Esophagus squamous epithelium (tissue), 5 donors: Measurements from ENCODE around the gene LPP. TPM values are rescaled to one million over a fixed set of nuclear protein-coding genes. Genes with fewer than 3 reads are reported as not detected.

Experiments
- DNase-seq: peaks from one replicate; lab custom pipeline; 2025; lab: John Stamatoyannopoulos, UW
- H3K27ac ChIP-seq, 4 donors: fragments of 200-600 bp; sonication (generic); one replicate each; pipeline ENCODE4 v1.5.1; 2016 to 2019; ENCODE audit warnings: mild to moderate bottlenecking in 1 of 4
- H3K27me3 ChIP-seq, 4 donors: fragments of 200-600 bp; sonication (generic); 1 replicate in 3 of 4; 2 replicates in 1 of 4; pipeline versions ENCODE4 v1.5.1 to v1.6.0; 2017 to 2021; ENCODE audit warnings: antibody characterized with exemption in 1 of 4
- H3K36me3 ChIP-seq, 3 donors: fragments of 200-600 bp; sonication (generic); one replicate each; pipeline ENCODE4 v1.5.1; 2016 to 2019
- H3K4me1 ChIP-seq, 3 donors: fragments of 200-600 bp; sonication (generic); one replicate each; pipeline ENCODE4 v1.5.1; 2017 to 2019
- H3K4me3 ChIP-seq, 4 donors: fragments of 200-600 bp; sonication (generic); 1 replicate in 3 of 4; 2 replicates in 1 of 4; pipeline ENCODE4 v1.5.1; 2016 to 2019; ENCODE audit warnings: mild to moderate bottlenecking in 2 of 4, moderate library complexity in 1 of 4
- H3K9me3 ChIP-seq, 3 donors: fragments of 200-600 bp; sonication (generic); one replicate each; pipeline ENCODE4 v1.5.1; 2016 to 2019
- CTCF ChIP-seq, 6 experiments: fragments of 450-650 bp in 4 of 6; fragments of 200-600 bp in 2 of 6; sonication (generic) in 2 of 6; IDR thresholded peaks; one replicate each; pipeline ENCODE4 v1.5.1; 2016 to 2019; ENCODE audit warnings: antibody characterized with exemption in 6 of 6, mild to moderate bottlenecking in 4 of 6, moderate library complexity in 4 of 6
- POLR2A ChIP-seq, 4 donors: fragments of 450-650 bp; IDR thresholded peaks; one replicate each; pipeline ENCODE4 v1.6.1; 2017; ENCODE audit warnings: antibody characterized with exemption in 4 of 4, mild to moderate bottlenecking in 4 of 4, moderate library complexity in 3 of 4
- WGBS, 2 donors: methylation state at CpG; one replicate each; pipeline ENCODE4 v1.1.5; 2018; 5-methylcytosine and 5-hydroxymethylcytosine counted together
- intact Hi-C: fragments of 100-400 bp; cut with DNase I; formaldehyde crosslinking; loops from one replicate; pipeline ENCODE4 v1.15.0; 2022
- total RNA-seq, 4 donors: library from RNA; depleted of rRNA; stranded (reverse); fragments of >200 nt; gene quantifications; one replicate each; pipeline ENCODE4 v1.1.0, GENCODE V29; 2016
- donor health status: DM: yes; HTN: yes; CAD: no.

LPP gene
- total RNA-seq, 4 donors from 2014 or later = 41.4 to 369 (median 97.3) TPM

GRCh38 chr3:188197388-188197847 is 43.5 kb downstream of the LPP start:
- TF ChIP-seq CTCF (IDR thresholded peaks at IDR 0.05) = no peak
- no peak for TF ChIP-seq POLR2A (IDR thresholded peaks at IDR 0.05)
- 79 to 91% methylated on average over 6 to 8 of the region's 8 CpGs for WGBS, 2 donors
- intact Hi-C loops = no loop called here
- Histone ChIP-seq H3K36me3 (peaks cover 0 to 30% (median 0%) of the 10 kb centered on the region in 3 donors), H3K27me3 (no peaks in the 10 kb centered on the region), H3K4me3 (no peak overlapping the region), H3K4me1 (peaks cover 0 to 14% (median 0%) of the 10 kb centered on the region in 3 donors), H3K27ac (no peak overlapping the region), H3K9me3 (no peaks in the 10 kb centered on the region)
- DNase-seq = no peak

GRCh38 chr3:188198001-188198400 is 44.0 kb downstream of the LPP start:
- no peaks in the 10 kb centered on the region for H3K9me3 ChIP-seq
- H3K27ac ChIP-seq = no peak overlapping the region
- no peaks in the 10 kb centered on the region for H3K27me3 ChIP-seq
- peaks cover 0 to 24% (median 0%) of the 10 kb centered on the region in 3 donors for H3K36me3 ChIP-seq
- TF ChIP-seq POLR2A (IDR thresholded peaks at IDR 0.05) = no peak
- no peak for TF ChIP-seq CTCF (IDR thresholded peaks at IDR 0.05)
- no peak for DNase-seq
- intact Hi-C loops = no loop called here
- WGBS, 2 donors = 81 to 93% methylated on average over 3 of the region's 3 CpGs
- H3K4me3 ChIP-seq = no peak overlapping the region
- peaks cover 0 to 14% (median 0%) of the 10 kb centered on the region in 3 donors for H3K4me1 ChIP-seq

- Histone ChIP-seq H3K27ac (no peak overlapping the region), H3K4me3 (no peak overlapping the region), H3K9me3 (no peaks in the 10 kb centered on the region), H3K27me3 (no peaks in the 10 kb centered on the region), H3K4me1 (peaks cover 0 to 14% (median 0%) of the 10 kb centered on the region in 3 donors), H3K36me3 (peaks cover 0 to 24% (median 0%) of the 10 kb centered on the region in 3 donors)
- 83 to 93% methylated on average over 9 of the region's 9 CpGs for WGBS, 2 donors
- DNase-seq = no peak
- intact Hi-C loops = no loop called here
- TF ChIP-seq CTCF (IDR thresholded peaks at IDR 0.05) (no peak), POLR2A (IDR thresholded peaks at IDR 0.05) (no peak)
Observed at GRCh38 chr3:188198760-188199327, 44.9 kb downstream of the LPP start.

- H3K27me3 ChIP-seq = no peaks in the 10 kb centered on the region
- H3K4me1 ChIP-seq = peaks cover 0 to 18% (median 0%) of the 10 kb centered on the region in 3 donors
- 92 to 93% methylated on average over 8 of the region's 8 CpGs for WGBS, 2 donors
- intact Hi-C loops = no loop called here
- no peak overlapping the region for H3K4me3 ChIP-seq
- no peak overlapping the region for H3K27ac ChIP-seq
- H3K9me3 ChIP-seq = no peaks in the 10 kb centered on the region
- TF ChIP-seq CTCF (IDR thresholded peaks at IDR 0.05) = no peak
- TF ChIP-seq POLR2A (IDR thresholded peaks at IDR 0.05) = no peak
- no peak for DNase-seq
- H3K36me3 ChIP-seq = peaks cover 0 to 24% (median 0%) of the 10 kb centered on the region in 3 donors
Observed at GRCh38 chr3:188199386-188199785, 45.4 kb downstream of the LPP start.

GRCh38 chr3:188200481-188200880 is 46.5 kb downstream of the LPP start:
- H3K9me3 ChIP-seq = no peaks in the 10 kb centered on the region
- peaks cover 0 to 18% (median 0%) of the 10 kb centered on the region in 3 donors for H3K4me1 ChIP-seq
- intact Hi-C loops = no loop called here
- TF ChIP-seq CTCF (IDR thresholded peaks at IDR 0.05) (no peak), POLR2A (IDR thresholded peaks at IDR 0.05) (no peak)
- H3K4me3 ChIP-seq = no peak overlapping the region
- H3K27ac ChIP-seq = peak overlapping the region in 2 of 4 donors; percentile 27 to 39
- H3K27me3 ChIP-seq = peaks cover 0 to under 1% (median 0%) of the 10 kb centered on the region in 4 donors
- 75 to 91% methylated on average over 2 of the region's 2 CpGs for WGBS, 2 donors
- DNase-seq = no peak
- peaks cover 0 to 24% (median 0%) of the 10 kb centered on the region in 3 donors for H3K36me3 ChIP-seq
